OCI-LY7 (cell line): ENCODE measurements around the gene HDHD5. TPM values are rescaled to one million over a fixed set of nuclear protein-coding genes. Genes with fewer than 3 reads are reported as not detected.

Experiments used
- BruUV-seq: library from RNA; stranded (reverse); fragments of 400-500 nt; replicated peaks from 2 replicates; lab custom pipeline; 2021; lab: Mats Ljungman, UMichigan
- CTCF ChIA-PET: fragments of 300-600 bp; sonication (Branson Sonifier 250); formaldehyde crosslinking; loops from one replicate; lab custom pipeline; 2022; ENCODE audit warnings: antibody characterized with exemption; ENCODE audit not compliant: unreplicated experiment; lab: Charles Lee
- POLR2A ChIA-PET: fragments of 300-600 bp; sonication (Branson Sonifier 250); formaldehyde crosslinking; loops from one replicate; lab custom pipeline; 2022; ENCODE audit warnings: antibody characterized with exemption; lab: Charles Lee
- DNase-seq: peaks from one replicate; pipeline ENCODE4 v3.0.0-alpha.2; 2015; ENCODE audit warnings: low spot score
- H2AFZ ChIP-seq: fragments of 200-600 bp; sonication (generic), shearing (Covaris generic); 2 replicates; pipeline ENCODE4 v1.6.1; 2014; ENCODE audit warnings: mild to moderate bottlenecking, antibody characterized with exemption, low read length, moderate library complexity
- H3K27ac ChIP-seq: fragments of 200-600 bp; sonication (generic); 2 replicates; pipeline ENCODE4 v1.5.1; 2014; ENCODE audit warnings: mixed run types, low read depth, mild to moderate bottlenecking, moderate library complexity, low read length, inconsistent platforms; ENCODE audit not compliant: poor library complexity, severe bottlenecking
- H3K36me3 ChIP-seq: fragments of 200-600 bp; sonication (generic); 2 replicates; pipeline ENCODE4 v1.6.1; 2014; ENCODE audit warnings: mild to moderate bottlenecking, antibody characterized with exemption, low read length, moderate library complexity, mixed read lengths; ENCODE audit not compliant: insufficient read depth
- H3K4me1 ChIP-seq: fragments of 200-600 bp; sonication (generic); 2 replicates; pipeline ENCODE4 v1.5.1; 2014; ENCODE audit warnings: mild to moderate bottlenecking, low read length; ENCODE audit not compliant: insufficient read depth, poor library complexity, severe bottlenecking
- H3K4me2 ChIP-seq: fragments of 200-600 bp; sonication (generic); 2 replicates; pipeline ENCODE4 v1.6.1; 2014; ENCODE audit warnings: mild to moderate bottlenecking, low read length
- H3K4me3 ChIP-seq: fragments of 200-600 bp; sonication (generic); 2 replicates; pipeline ENCODE4 v1.5.1; 2014; ENCODE audit warnings: mild to moderate bottlenecking, low read depth, low read length; ENCODE audit not compliant: poor library complexity, severe bottlenecking
- H3K79me2 ChIP-seq: fragments of 200-600 bp; sonication (generic); 2 replicates; pipeline ENCODE4 v1.6.1; 2016; ENCODE audit warnings: low read depth, mild to moderate bottlenecking, low read length, moderate library complexity, mixed read lengths; ENCODE audit not compliant: insufficient read depth
- H3K9me2 ChIP-seq: fragments of 200-600 bp; sonication (generic); 2 replicates; pipeline ENCODE4 v1.6.1; 2016; ENCODE audit warnings: mild to moderate bottlenecking, low read length, mixed read lengths; ENCODE audit not compliant: insufficient read depth
- H3K9me3 ChIP-seq: fragments of 200-600 bp; sonication (generic); 2 replicates; pipeline ENCODE4 v1.6.1; 2014; ENCODE audit warnings: mild to moderate bottlenecking, mixed run types, low read length, mixed read lengths
- H4K20me1 ChIP-seq: fragments of 200-600 bp; sonication (generic); 2 replicates; pipeline ENCODE4 v1.6.1; 2014; ENCODE audit warnings: mild to moderate bottlenecking, antibody characterized with exemption, low read length, moderate library complexity, mixed read lengths; ENCODE audit not compliant: insufficient read depth
- EZH2phosphoT487 ChIP-seq: fragments of 200-600 bp; sonication (generic); IDR thresholded peaks from 2 replicates; pipeline ENCODE4 v1.6.1; 2018; ENCODE audit warnings: low read depth, borderline replicate concordance, mild to moderate bottlenecking, mixed run types, antibody characterized with exemption, low read length, moderate library complexity, mixed read lengths
- intact Hi-C: fragments of 100-400 bp; cut with micrococcal nuclease; formaldehyde crosslinking; loops from one replicate; pipeline ENCODE4 v1.10.0; 2022; ENCODE audit not compliant: unreplicated experiment
- total RNA-seq, 2 experiments: library from RNA; depleted of rRNA in 1 of 2; stranded (reverse); fragments of >200 nt in 1 of 2; shearing (Covaris generic) in 1 of 2; gene quantifications; 2 replicates each; pipeline ENCODE4 v1.2.3, GENCODE V29; 2014 to 2022
- TF ChIP-seq, protein P1 (sequence below): fragments of 200-600 bp; sonication (generic); conservative IDR thresholded peaks from 2 replicates; pipeline ENCODE4 v1.5.1; 2014; ENCODE audit warnings: mild to moderate bottlenecking, antibody characterized with exemption, low read length, moderate library complexity, mixed read lengths

Gene HDHD5
- total RNA-seq, 2 experiments from 2014 or later: 77.4 to 84.6 TPM

DNA sequence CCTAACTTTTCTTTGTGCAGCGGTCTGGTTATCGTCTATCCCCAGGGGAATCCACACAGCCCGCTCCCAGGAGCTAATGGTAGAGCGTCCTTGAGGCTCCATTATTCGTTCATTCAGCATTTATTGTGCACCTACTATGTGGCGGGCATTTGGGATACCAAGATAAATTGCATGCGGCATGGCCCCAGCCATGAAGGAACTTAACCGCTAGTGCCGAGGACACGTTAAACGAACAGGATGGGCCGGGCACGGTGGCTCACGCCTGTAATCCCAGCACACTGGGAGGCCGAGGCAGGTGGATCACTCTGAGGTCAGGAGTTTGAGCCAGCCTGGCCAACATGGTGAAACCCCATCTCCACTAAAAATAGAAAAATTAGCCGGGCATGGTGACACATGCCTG, 49.1 kb downstream of the HDHD5 start:
- Histone ChIP-seq H3K9me2 (no peaks in the 10 kb centered on the region), H3K36me3 (peaks cover 2% of the 10 kb centered on the region; the same call in 1 of the 2 replicates), H3K79me2 (no peaks in the 10 kb centered on the region), H3K9me3 (no peaks in the 10 kb centered on the region), H2AFZ (no peak overlapping the region), H3K4me3 (no peak overlapping the region), H3K27ac (no peak overlapping the region), H3K4me2 (no peak overlapping the region), H4K20me1 (no peaks in the 10 kb centered on the region), H3K4me1 (no peaks in the 10 kb centered on the region)
- no peak for DNase-seq
- TF ChIP-seq, protein P1, sequence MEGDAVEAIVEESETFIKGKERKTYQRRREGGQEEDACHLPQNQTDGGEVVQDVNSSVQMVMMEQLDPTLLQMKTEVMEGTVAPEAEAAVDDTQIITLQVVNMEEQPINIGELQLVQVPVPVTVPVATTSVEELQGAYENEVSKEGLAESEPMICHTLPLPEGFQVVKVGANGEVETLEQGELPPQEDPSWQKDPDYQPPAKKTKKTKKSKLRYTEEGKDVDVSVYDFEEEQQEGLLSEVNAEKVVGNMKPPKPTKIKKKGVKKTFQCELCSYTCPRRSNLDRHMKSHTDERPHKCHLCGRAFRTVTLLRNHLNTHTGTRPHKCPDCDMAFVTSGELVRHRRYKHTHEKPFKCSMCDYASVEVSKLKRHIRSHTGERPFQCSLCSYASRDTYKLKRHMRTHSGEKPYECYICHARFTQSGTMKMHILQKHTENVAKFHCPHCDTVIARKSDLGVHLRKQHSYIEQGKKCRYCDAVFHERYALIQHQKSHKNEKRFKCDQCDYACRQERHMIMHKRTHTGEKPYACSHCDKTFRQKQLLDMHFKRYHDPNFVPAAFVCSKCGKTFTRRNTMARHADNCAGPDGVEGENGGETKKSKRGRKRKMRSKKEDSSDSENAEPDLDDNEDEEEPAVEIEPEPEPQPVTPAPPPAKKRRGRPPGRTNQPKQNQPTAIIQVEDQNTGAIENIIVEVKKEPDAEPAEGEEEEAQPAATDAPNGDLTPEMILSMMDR: no peak
- TF ChIP-seq EZH2phosphoT487: no peak
- ChIA-PET POLR2A (no interaction called here), CTCF (no interaction called here)
- intact Hi-C loops: no loop called here
- BruUV-seq: no TSS peak

GRCh38 chr22:17109113-17109865, 49.8 kb downstream of the HDHD5 start:
- Histone ChIP-seq H3K79me2 (no peaks in the 10 kb centered on the region), H3K27ac (no peak overlapping the region), H3K9me2 (no peaks in the 10 kb centered on the region), H2AFZ (no peak overlapping the region), H3K9me3 (no peaks in the 10 kb centered on the region), H3K4me1 (no peaks in the 10 kb centered on the region), H4K20me1 (no peaks in the 10 kb centered on the region), H3K36me3 (peaks cover 5% of the 10 kb centered on the region; the same call in 1 of the 2 replicates), H3K4me2 (no peak overlapping the region), H3K4me3 (no peak overlapping the region)
- BruUV-seq: no TSS peak
- intact Hi-C loops: no loop called here
- TF ChIP-seq, protein P1: no peak
- TF ChIP-seq EZH2phosphoT487: no peak
- DNase-seq: no peak
- POLR2A ChIA-PET: no interaction called here
- CTCF ChIA-PET: no interaction called here
